ENCODE measurements around the gene POLR2L.

The POLR2L gene

DNA sequence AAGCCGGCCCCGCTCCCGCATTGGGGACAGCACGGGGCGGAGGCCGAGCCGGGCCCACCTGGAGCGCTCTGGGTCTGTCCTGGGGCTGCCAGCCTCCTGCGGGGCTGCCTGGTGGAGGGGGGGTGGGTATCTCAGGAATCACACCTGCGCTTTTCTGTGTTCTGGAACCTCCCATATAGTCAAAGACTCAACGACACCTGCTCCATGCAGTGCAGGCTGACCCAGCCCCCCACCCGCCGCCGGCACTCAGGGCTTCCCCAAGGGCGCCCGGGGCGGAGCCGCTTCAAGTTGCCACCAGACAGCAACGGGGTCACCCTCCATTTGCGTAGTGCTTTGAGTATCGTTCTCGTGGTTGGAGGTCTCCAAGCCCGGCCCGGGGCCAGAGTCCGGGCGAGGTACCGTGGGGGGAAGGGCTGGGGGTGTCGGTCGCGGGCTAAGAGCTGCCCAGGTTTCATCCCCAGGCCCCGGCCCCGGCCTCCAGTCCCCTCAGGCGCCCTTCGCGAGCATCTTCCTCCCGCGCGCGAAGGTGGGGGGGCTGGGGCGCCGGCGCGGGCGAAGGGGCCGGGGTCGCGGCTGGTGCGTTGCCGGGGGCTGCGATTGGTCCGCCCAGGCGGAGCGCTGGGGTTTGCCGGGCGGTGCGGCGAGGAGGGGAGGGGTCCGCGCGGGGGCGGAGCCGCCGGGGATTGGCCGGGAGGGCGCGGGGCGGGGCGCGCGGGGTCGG, 6.9 kb upstream of the POLR2L start:
- H3K4me2 ChIP-seq, result peak overlapping the region; percentile 98
- H3K36me3 ChIP-seq, result no peaks in the 10 kb centered on the region
- H4K20me1 ChIP-seq, result peaks cover 82% of the 10 kb centered on the region

DNA sequence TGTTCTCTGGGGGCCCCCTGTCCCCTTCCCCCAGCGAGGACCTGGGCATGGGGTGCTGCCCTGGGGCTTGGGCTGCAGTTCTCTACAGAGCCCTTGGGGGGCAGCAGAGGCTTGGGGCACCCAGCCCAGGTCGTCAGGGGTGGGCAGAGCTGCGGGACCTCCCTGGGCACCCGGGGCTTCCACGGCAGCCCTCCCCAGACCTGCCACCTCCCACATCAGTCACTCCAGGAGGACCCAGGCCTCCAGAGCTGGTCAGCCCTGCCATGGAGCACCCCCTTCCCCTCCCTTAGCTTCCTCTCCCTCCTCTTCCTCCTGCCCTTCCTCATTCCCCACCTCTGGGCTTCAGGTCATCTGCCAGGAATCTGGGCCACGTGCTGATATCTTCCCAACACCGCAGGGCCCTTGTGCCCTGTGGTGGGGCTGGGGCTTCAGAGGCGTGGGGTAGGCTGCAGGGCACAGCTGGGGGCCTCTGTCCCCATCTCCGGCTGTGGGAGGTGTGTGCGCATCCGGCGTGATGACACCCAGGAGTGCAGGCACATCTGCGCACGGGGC, 6.1 kb upstream of the POLR2L start:
- H3K4me3 ChIP-seq, result peak overlapping the region; percentile 72; the same call in 1 of the 2 replicates
- H3K4me1 ChIP-seq, result peaks cover 88% of the 10 kb centered on the region
- TF ChIP-seq Cebpa-rat (IDR thresholded peaks at IDR 0.05), result no peak
- no peak overlapping the region for H3K27ac ChIP-seq
- H3K36me3 ChIP-seq, result no peaks in the 10 kb centered on the region
- H3K4me2 ChIP-seq, result peak overlapping the region; percentile 98
- H3K9me3 ChIP-seq, result no peaks in the 10 kb centered on the region
- peaks cover 74% of the 10 kb centered on the region for H4K20me1 ChIP-seq
- no peaks in the 10 kb centered on the region for H3K27me3 ChIP-seq
- H3K9ac ChIP-seq, result no peak overlapping the region

More for the DNA sequence above, 6.9 kb upstream of the POLR2L start:
- Histone ChIP-seq H3K27ac (0 out of 2 replicates have a peak overlapping the region, but pooled peaks have one; percentile 13), H3K4me3 (peak overlapping the region; percentile 72), H3K4me1 (peaks cover 88% of the 10 kb centered on the region), H3K9me3 (no peaks in the 10 kb centered on the region), H3K27me3 (no peaks in the 10 kb centered on the region), H3K9ac (peak overlapping the region; percentile 63)
- no peak for TF ChIP-seq Cebpa-rat (IDR thresholded peaks at IDR 0.05)

DNA sequence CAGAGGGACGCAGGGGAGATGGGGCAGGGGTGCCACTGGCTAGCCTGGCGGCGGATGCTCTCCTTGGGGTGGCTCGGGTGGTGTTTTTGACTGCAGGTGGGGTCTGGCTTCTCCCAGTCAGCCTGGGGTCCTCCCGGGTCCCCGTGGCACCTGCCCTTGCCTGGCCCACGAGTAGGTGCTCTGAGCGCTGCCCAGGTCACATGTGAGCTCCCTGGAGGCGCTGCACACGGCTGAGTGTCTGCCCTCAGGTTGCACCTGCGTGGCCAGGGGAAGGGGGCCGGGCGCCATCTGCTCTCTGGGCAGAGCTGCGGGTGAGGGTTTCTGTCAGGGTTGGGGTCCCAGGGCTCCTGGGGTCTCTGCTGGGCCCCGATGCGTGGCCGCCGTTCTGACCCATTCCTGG, 5.5 kb upstream of the POLR2L start:
- H3K9ac ChIP-seq, result no peak overlapping the region
- no peak for TF ChIP-seq Cebpa-rat (IDR thresholded peaks at IDR 0.05)
- H3K9me3 ChIP-seq, result no peaks in the 10 kb centered on the region
- no peaks in the 10 kb centered on the region for H3K27me3 ChIP-seq
- H3K4me1 ChIP-seq, result peaks cover 84% of the 10 kb centered on the region
- peak overlapping the region; percentile 13; the same call in 1 of the 2 replicates for H3K27ac ChIP-seq
- peak overlapping the region; percentile 98 for H3K4me2 ChIP-seq
- H4K20me1 ChIP-seq, result peaks cover 69% of the 10 kb centered on the region
- no peaks in the 10 kb centered on the region for H3K36me3 ChIP-seq
- no peak overlapping the region for H3K4me3 ChIP-seq

DNA sequence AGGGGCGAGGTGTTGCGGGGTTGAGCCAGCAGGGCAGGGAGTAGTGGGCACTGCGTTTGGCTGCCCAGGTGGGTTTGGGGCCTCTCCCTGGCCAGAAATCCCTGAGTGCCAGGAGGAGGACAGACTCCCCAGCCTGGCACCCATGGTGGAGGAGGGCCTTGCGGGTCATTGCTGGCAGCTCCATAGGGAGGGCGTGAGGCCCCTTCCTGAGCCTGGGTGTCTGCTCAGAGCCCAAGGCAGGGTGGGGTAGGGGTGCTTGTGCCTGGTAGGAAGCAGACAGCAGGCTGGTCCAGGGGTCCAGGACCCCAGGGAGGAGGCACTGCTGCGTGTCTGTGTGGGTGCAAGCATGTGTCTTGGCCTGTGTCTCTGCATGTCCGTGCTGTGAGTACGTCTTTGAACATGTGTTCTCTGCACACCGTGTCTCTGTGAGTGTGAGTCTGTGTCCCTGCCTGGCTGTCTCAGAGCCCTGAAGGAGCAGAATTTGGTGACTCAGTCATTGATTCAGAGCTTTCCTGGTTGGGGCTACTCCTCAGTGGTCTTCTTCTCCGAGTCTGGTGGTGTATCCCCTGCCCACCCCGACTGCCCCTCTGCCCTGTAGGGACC, 4.3 kb upstream of the POLR2L start:
- no peak for TF ChIP-seq Cebpa-rat (IDR thresholded peaks at IDR 0.05)
- H3K4me3 ChIP-seq, result no peak overlapping the region
- H3K4me2 ChIP-seq, result peak overlapping the region; percentile 98
- peaks cover 66% of the 10 kb centered on the region for H4K20me1 ChIP-seq
- H3K27ac ChIP-seq, result peak overlapping the region; percentile 66; the same call in 1 of the 2 replicates
- no peaks in the 10 kb centered on the region for H3K36me3 ChIP-seq
- no peaks in the 10 kb centered on the region for H3K9me3 ChIP-seq
- H3K27me3 ChIP-seq, result no peaks in the 10 kb centered on the region
- peaks cover 76% of the 10 kb centered on the region for H3K4me1 ChIP-seq
- peak overlapping the region; percentile 59; the same call in 1 of the 2 replicates for H3K9ac ChIP-seq

DNA sequence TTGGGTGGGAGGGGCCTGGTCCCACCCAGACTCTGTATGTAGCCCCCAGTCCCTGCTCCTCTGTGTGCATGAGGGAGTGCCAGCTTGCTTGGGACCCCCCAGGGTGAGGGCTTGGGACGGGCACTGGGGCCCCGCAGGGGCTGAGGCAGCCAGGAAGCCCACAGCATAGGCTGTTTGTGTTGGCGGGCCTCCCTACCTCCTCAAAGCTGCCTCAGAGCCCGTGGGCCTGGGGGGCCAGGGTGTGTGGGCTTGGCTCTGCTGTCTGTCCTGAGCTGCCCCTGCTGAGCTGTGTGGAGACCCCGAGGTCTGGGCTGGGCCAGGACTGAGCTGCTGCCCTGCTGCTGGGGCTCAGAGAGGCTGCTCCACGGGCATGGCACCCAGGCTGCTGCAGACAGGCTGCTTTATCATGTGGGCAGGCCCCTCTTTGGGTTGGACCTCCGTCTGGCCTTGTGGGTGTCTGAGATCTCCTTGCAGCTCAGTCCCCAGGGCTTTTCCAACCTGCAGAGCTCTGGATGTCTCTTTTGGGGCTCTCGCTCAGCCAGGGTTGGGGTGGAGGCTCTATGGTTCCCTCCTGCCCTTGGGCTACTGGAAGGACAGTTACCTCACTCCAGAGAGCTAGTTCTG, 3.7 kb upstream of the POLR2L start:
- TF ChIP-seq Cebpa-rat (IDR thresholded peaks at IDR 0.05), result no peak
- Histone ChIP-seq H3K27me3 (no peaks in the 10 kb centered on the region), H3K36me3 (peaks cover 2% of the 10 kb centered on the region), H3K4me3 (no peak overlapping the region), H3K4me2 (peak overlapping the region; percentile 98), H3K4me1 (peaks cover 76% of the 10 kb centered on the region), H3K9me3 (no peaks in the 10 kb centered on the region), H3K9ac (peak overlapping the region; percentile 59; the same call in 1 of the 2 replicates), H3K27ac (peak overlapping the region; percentile 66), H4K20me1 (peaks cover 66% of the 10 kb centered on the region)

DNA sequence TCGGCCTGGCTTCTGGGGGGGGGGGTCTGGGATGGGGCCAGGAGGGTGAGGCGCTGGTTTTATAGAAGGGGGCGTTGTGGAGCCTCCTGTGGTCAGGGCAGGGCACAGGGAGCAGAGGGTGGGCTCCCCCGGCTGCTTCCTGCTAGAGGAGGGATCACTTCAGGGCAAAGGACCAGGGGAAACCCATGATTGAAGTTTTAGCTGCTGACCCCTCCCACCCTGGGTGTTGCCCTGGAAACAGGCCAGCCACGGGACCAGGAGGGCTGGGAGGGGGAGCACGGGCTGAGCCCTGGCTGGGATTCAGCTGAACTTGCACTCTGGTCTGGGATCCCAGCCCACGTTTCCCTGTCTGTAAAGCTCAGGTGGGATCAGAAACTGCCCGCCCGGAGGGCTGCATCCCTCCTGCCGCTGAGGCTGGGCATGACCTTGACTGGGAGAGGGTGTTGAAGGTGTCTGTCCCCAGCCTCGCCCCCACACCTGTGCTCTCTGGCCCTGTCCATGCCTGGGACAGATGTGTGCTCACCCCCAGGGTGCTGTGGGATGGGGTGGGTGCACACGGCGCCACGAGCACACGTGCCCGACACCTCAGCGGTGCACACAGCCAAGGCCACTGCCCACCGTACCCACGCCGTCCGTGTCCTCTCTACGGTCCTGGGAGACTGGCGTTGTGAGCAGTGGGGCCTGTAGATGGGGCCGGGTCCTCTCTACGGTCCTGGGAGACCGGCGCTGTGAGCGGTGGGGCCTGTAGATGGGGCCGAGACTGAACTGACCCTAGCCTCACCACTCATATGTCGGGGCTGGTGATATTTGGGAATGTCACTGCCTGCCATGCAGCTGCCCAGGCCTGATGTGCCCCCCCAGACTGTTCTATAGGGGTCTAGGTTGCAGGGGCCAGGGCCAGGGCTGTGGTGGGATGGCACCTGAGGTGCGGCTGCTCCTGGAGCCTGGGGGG, 2.6 kb upstream of the POLR2L start:
- Histone ChIP-seq H4K20me1 (peaks cover 66% of the 10 kb centered on the region), H3K27ac (peak overlapping the region; percentile 66), H3K4me2 (peak overlapping the region; percentile 98), H3K27me3 (no peaks in the 10 kb centered on the region), H3K4me3 (0 out of 2 replicates have a peak overlapping the region, but pooled peaks have one; percentile 18), H3K9me3 (no peaks in the 10 kb centered on the region), H3K4me1 (peaks cover 73% of the 10 kb centered on the region), H3K9ac (peak overlapping the region; percentile 59), H3K36me3 (peaks cover 12% of the 10 kb centered on the region)
- no peak for TF ChIP-seq Cebpa-rat (IDR thresholded peaks at IDR 0.05)

DNA sequence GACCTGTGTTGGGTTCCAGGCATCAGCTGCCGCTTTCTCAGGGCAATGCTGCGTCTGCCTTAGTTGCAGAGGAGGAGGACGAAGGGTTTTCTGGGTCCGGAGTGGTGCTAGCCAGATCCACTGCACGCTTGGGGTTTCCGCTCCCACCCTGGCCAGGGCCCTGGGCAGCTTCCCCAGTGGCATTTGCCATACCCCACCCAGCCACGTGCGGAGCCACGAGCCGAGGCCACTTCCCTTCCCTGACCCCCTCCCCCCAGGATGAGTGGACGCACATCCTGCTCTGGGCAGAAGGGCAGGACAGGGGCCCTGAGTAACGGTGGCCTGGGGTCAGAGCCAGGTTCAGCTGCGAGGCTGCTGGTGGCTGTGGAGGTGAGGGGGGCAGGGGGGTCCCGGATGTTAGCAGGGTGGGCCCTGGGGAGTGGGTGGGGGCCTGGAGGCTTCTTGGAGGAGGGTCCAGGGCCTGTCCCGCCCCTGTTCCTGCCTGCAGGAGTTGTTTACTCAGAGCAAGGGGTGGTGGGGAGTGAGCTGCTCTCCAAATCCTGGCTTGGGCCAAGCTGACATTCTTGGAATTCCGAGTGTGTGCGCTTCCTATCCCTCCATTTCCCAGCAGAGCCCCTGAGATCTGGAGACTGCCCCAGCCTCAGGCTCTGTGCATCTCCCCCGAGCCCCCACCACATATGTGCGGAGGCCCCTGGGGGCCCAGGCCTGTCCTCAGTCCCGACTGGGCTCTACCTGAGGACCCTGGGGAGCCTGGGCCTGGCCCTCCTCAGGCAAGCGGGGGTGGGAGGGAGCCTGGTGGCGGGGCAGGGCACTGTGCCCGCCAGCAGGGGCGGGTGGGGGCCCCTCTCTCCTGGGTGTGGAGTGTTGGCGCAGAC, 1.7 kb upstream of the POLR2L start:
- no peak for TF ChIP-seq Cebpa-rat (IDR thresholded peaks at IDR 0.05)
- Histone ChIP-seq H3K4me2 (peak overlapping the region; percentile 98), H3K4me3 (peak overlapping the region; percentile 82), H3K27ac (peak overlapping the region; percentile 100), H3K27me3 (no peaks in the 10 kb centered on the region), H4K20me1 (peaks cover 70% of the 10 kb centered on the region), H3K36me3 (peaks cover 21% of the 10 kb centered on the region), H3K4me1 (peaks cover 69% of the 10 kb centered on the region), H3K9ac (peak overlapping the region; percentile 98), H3K9me3 (no peaks in the 10 kb centered on the region)

DNA sequence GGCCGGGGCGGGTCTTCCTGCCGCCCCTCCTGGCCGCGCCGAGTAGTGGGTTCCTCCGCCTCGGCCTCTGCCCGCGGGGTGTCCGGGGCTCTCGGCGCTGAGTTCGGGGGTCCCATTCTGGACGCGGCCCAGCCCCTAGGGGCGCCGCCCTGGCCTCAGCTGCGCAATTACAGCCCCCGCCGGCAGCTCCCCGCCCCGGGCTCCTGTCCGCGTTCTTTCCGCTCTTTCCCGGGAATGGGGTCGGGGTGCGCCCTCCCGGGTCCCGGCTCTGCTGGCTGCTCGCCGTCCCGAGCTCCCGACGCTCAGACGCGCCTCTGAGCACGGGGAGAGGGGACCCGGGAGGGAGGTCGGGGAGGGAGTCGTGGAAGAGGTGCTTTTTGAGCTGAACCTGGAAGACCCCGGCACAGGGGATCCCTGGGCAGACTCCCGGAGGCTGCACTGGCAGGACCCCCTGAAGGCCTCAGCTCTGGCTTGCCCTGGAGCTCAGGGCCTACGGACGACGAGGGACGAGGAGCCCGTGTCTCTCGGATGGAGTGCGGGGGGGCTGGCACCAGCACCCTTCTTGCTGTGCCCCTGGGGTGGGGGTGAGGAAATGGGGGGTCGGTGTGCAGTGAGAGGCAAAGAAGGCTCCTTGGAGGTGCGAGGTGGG, 881 bp upstream of the POLR2L start:
- Histone ChIP-seq H3K4me3 (peak overlapping the region; percentile 82), H3K9ac (peak overlapping the region; percentile 98)

More for the DNA sequence above, 881 bp upstream of the POLR2L start:
- Histone ChIP-seq H3K36me3 (peaks cover 30% of the 10 kb centered on the region), H3K27ac (peak overlapping the region; percentile 100), H3K27me3 (no peaks in the 10 kb centered on the region), H3K4me1 (peaks cover 60% of the 10 kb centered on the region), H3K4me2 (peak overlapping the region; percentile 98), H4K20me1 (peaks cover 69% of the 10 kb centered on the region), H3K9me3 (no peaks in the 10 kb centered on the region)
- TF ChIP-seq Cebpa-rat (IDR thresholded peaks at IDR 0.05), result no peak

Data from BLaER1 (cell line).